HEK293 (cell line): ENCODE data around the gene RRBP1.

ENCODE experiments used
- CTCF ChIA-PET: fragments of 350-600 bp; formaldehyde crosslinking; extraction: SDS; loops from one replicate; lab custom pipeline; 2021; ENCODE audit warnings: antibody characterized with exemption; lab: Yijun Ruan, JAX
- POLR2A ChIA-PET: fragments of 300-600 bp; formaldehyde crosslinking; extraction: SDS; loops from one replicate; lab custom pipeline; 2020; ENCODE audit warnings: antibody characterized with exemption, inconsistent platforms; lab: Yijun Ruan, JAX
- H3K27ac ChIP-seq: fragments of 200-500 bp; sonication (Bioruptor generic); 2 replicates; pipeline ENCODE4 v1.5.1; 2014; ENCODE audit warnings: low read depth, low read length, control low read depth, inconsistent platforms; ENCODE audit errors: extremely low read depth
- H3K36me3 ChIP-seq, 2 experiments: fragments of 200-500 bp in 1 of 2; sonication (Bioruptor generic) in 1 of 2; 1 replicate in 1 of 2; 2 replicates in 1 of 2; pipeline ENCODE4 v1.5.1; 2014 to 2017; ENCODE audit warnings: inconsistent platforms in 2 of 2, low read length in 2 of 2; ENCODE audit not compliant: control insufficient read depth in 2 of 2, insufficient read depth in 1 of 2
- H3K4me1 ChIP-seq: fragments of 200-500 bp; sonication (Bioruptor generic); 2 replicates; pipeline ENCODE4 v1.5.1; 2014; ENCODE audit warnings: mild to moderate bottlenecking, low read length, inconsistent platforms; ENCODE audit not compliant: control insufficient read depth, insufficient read depth
- H3K4me3 ChIP-seq: 2 replicates; pipeline ENCODE4 v1.5.1; 2011; ENCODE audit warnings: low read depth, mild to moderate bottlenecking, control low read depth, low read length, moderate library complexity
- H3K9me3 ChIP-seq: fragments of 200-500 bp; sonication (Bioruptor generic); 2 replicates; pipeline ENCODE4 v1.5.1; 2014; ENCODE audit warnings: low read depth, low read length, inconsistent platforms; ENCODE audit not compliant: control insufficient read depth, insufficient read depth
- GLI4 ChIP-seq: fragments of 450-650 bp; formaldehyde crosslinking; IDR thresholded peaks from 2 replicates; pipeline ENCODE4 v1.5.1; 2016; ENCODE audit warnings: missing biosample characterization, missing genetic modification characterization
- GLIS2 ChIP-seq: fragments of 450-650 bp; formaldehyde crosslinking; IDR thresholded peaks from 2 replicates; pipeline ENCODE4 v1.5.1; 2016; ENCODE audit warnings: missing biosample characterization, missing genetic modification characterization
- OVOL3 ChIP-seq: fragments of 450-650 bp; formaldehyde crosslinking; IDR thresholded peaks from 2 replicates; pipeline ENCODE4 v1.5.1; 2016; ENCODE audit warnings: missing biosample characterization, missing genetic modification characterization
- REST ChIP-seq: fragments of 450-650 bp; formaldehyde crosslinking; IDR thresholded peaks from 2 replicates; pipeline ENCODE4 v1.5.1; 2016; ENCODE audit warnings: missing biosample characterization, missing genetic modification characterization
- ZBTB44 ChIP-seq: fragments of 450-650 bp; IDR thresholded peaks from 2 replicates; pipeline ENCODE4 v1.5.1; 2018; ENCODE audit warnings: missing biosample characterization, mild to moderate bottlenecking, missing genetic modification characterization
- ZNF184 ChIP-seq: fragments of 450-650 bp; IDR thresholded peaks from 2 replicates; pipeline ENCODE4 v1.5.1; 2018; ENCODE audit warnings: missing biosample characterization, mild to moderate bottlenecking, missing genetic modification characterization
- ZNF221 ChIP-seq: fragments of 450-650 bp; formaldehyde crosslinking; IDR thresholded peaks from 2 replicates; pipeline ENCODE4 v1.5.1; 2017; ENCODE audit warnings: missing biosample characterization, missing genetic modification characterization, borderline replicate concordance
- ZNF302 ChIP-seq: fragments of 450-650 bp; formaldehyde crosslinking; IDR thresholded peaks from 2 replicates; pipeline ENCODE4 v1.5.1; 2016; ENCODE audit warnings: missing biosample characterization, missing genetic modification characterization, low read depth
- ZNF311 ChIP-seq: fragments of 450-650 bp; formaldehyde crosslinking; IDR thresholded peaks from 2 replicates; pipeline ENCODE4 v1.5.1; 2017; ENCODE audit warnings: missing biosample characterization, missing genetic modification characterization, borderline replicate concordance
- ZNF354C ChIP-seq: fragments of 450-650 bp; formaldehyde crosslinking; IDR thresholded peaks from 2 replicates; pipeline ENCODE4 v1.5.1; 2016; ENCODE audit warnings: missing biosample characterization, missing genetic modification characterization, low read depth, borderline replicate concordance
- ZNF514 ChIP-seq: fragments of 450-650 bp; formaldehyde crosslinking; IDR thresholded peaks from 2 replicates; pipeline ENCODE4 v1.5.1; 2016; ENCODE audit warnings: missing biosample characterization, missing genetic modification characterization
- ZNF621 ChIP-seq: fragments of 450-650 bp; formaldehyde crosslinking; IDR thresholded peaks from 2 replicates; pipeline ENCODE4 v1.5.1; 2017; ENCODE audit warnings: missing biosample characterization, missing genetic modification characterization
- ZNF658 ChIP-seq: fragments of 450-650 bp; formaldehyde crosslinking; IDR thresholded peaks from 2 replicates; pipeline ENCODE4; 2016; ENCODE audit warnings: missing biosample characterization, missing genetic modification characterization
- ZNF677 ChIP-seq: fragments of 450-650 bp; IDR thresholded peaks from 2 replicates; pipeline ENCODE4 v1.5.0; 2018; ENCODE audit warnings: missing biosample characterization, mild to moderate bottlenecking, missing genetic modification characterization, moderate library complexity
- TF ChIP-seq, protein P1 (sequence below): fragments of 450-650 bp; formaldehyde crosslinking; IDR thresholded peaks from 2 replicates; pipeline ENCODE4 v1.5.1; 2016; ENCODE audit warnings: missing biosample characterization, missing genetic modification characterization
- TF ChIP-seq, protein P2 (sequence below): fragments of 450-650 bp; formaldehyde crosslinking; IDR thresholded peaks from 2 replicates; pipeline ENCODE4 v1.5.1; 2017; ENCODE audit warnings: missing biosample characterization, missing genetic modification characterization
- TF ChIP-seq, protein P3 (sequence below): fragments of 450-650 bp; formaldehyde crosslinking; IDR thresholded peaks from 2 replicates; pipeline ENCODE4 v1.5.1; 2016; ENCODE audit warnings: missing biosample characterization, missing genetic modification characterization
- TF ChIP-seq, protein P4 (sequence below): fragments of 450-650 bp; formaldehyde crosslinking; IDR thresholded peaks from 2 replicates; pipeline ENCODE4 v1.5.1; 2016; ENCODE audit warnings: missing biosample characterization, missing genetic modification characterization

The RRBP1 gene

GRCh38 chr20:17709361-17710293, 27.6 kb upstream of the RRBP1 start:
- H3K4me1 ChIP-seq = no peaks in the 10 kb centered on the region
- TF ChIP-seq ZNF621 = no peak
- TF ChIP-seq ZNF658 (tag by site-specific recombination) = no peak
- TF ChIP-seq ZBTB44 (tag by site-specific recombination) = no peak
- TF ChIP-seq ZNF302 = no peak
- TF ChIP-seq, protein P1, sequence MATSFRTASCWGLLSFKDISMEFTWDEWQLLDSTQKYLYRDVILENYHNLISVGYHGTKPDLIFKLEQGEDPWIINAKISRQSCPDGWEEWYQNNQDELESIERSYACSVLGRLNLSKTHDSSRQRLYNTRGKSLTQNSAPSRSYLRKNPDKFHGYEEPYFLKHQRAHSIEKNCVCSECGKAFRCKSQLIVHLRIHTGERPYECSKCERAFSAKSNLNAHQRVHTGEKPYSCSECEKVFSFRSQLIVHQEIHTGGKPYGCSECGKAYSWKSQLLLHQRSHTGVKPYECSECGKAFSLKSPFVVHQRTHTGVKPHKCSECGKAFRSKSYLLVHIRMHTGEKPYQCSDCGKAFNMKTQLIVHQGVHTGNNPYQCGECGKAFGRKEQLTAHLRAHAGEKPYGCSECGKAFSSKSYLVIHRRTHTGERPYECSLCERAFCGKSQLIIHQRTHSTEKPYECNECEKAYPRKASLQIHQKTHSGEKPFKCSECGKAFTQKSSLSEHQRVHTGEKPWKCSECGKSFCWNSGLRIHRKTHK (tag by site-specific recombination) = no peak
- TF ChIP-seq GLI4 (tag by site-specific recombination) = no peak
- TF ChIP-seq GLIS2 (tag by site-specific recombination) = no peak
- TF ChIP-seq, protein P2, sequence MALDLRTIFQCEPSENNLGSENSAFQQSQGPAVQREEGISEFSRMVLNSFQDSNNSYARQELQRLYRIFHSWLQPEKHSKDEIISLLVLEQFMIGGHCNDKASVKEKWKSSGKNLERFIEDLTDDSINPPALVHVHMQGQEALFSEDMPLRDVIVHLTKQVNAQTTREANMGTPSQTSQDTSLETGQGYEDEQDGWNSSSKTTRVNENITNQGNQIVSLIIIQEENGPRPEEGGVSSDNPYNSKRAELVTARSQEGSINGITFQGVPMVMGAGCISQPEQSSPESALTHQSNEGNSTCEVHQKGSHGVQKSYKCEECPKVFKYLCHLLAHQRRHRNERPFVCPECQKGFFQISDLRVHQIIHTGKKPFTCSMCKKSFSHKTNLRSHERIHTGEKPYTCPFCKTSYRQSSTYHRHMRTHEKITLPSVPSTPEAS (tag by site-specific recombination) = no peak
- TF ChIP-seq, all 188 proteins: peak for 0
- no peak overlapping the region for H3K27ac ChIP-seq
- CTCF ChIA-PET = interaction anchor here (0.5 kb wide), 1 partner anchor 188 kb away, joined by 4 read pairs; no protein-coding TSS in a partner anchor
- no peak overlapping the region for H3K4me3 ChIP-seq
- H3K9me3 ChIP-seq = no peaks in the 10 kb centered on the region
- H3K36me3 ChIP-seq = no peaks in the 10 kb centered on the region
- POLR2A ChIA-PET = interaction anchor here (1.0 kb wide), 1 partner anchor 27 kb away, joined by 3 read pairs; no protein-coding TSS in a partner anchor

- CTCF ChIA-PET = no interaction called here
- TF ChIP-seq, protein P3, sequence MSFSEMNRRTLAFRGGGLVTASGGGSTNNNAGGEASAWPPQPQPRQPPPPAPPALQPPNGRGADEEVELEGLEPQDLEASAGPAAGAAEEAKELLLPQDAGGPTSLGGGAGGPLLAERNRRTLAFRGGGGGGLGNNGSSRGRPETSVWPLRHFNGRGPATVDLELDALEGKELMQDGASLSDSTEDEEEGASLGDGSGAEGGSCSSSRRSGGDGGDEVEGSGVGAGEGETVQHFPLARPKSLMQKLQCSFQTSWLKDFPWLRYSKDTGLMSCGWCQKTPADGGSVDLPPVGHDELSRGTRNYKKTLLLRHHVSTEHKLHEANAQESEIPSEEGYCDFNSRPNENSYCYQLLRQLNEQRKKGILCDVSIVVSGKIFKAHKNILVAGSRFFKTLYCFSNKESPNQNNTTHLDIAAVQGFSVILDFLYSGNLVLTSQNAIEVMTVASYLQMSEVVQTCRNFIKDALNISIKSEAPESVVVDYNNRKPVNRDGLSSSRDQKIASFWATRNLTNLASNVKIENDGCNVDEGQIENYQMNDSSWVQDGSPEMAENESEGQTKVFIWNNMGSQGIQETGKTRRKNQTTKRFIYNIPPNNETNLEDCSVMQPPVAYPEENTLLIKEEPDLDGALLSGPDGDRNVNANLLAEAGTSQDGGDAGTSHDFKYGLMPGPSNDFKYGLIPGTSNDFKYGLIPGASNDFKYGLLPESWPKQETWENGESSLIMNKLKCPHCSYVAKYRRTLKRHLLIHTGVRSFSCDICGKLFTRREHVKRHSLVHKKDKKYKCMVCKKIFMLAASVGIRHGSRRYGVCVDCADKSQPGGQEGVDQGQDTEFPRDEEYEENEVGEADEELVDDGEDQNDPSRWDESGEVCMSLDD (tag by site-specific recombination) = no peak
- TF ChIP-seq, protein P4, sequence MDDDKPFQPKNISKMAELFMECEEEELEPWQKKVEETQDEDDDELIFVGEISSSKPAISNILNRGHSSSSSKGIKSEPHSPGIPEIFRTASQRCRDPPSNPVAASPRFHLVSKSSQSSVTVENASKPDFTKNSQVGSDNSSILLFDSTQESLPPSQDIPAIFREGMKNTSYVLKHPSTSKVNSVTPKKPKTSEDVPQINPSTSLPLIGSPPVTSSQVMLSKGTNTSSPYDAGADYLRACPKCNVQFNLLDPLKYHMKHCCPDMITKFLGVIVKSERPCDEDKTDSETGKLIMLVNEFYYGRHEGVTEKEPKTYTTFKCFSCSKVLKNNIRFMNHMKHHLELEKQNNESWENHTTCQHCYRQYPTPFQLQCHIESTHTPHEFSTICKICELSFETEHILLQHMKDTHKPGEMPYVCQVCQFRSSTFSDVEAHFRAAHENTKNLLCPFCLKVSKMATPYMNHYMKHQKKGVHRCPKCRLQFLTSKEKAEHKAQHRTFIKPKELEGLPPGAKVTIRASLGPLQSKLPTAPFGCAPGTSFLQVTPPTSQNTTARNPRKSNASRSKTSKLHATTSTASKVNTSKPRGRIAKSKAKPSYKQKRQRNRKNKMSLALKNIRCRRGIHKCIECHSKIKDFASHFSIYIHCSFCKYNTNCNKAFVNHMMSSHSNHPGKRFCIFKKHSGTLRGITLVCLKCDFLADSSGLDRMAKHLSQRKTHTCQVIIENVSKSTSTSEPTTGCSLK (tag by site-specific recombination) = no peak
- TF ChIP-seq REST (tag by site-specific recombination) (no peak), ZNF514 (tag by site-specific recombination) (no peak), ZNF221 (tag by site-specific recombination) (no peak), ZNF311 (tag by site-specific recombination) (no peak), ZNF184 (tag by site-specific recombination) (no peak), ZNF354C (tag by site-specific recombination) (no peak), ZNF677 (tag by site-specific recombination) (no peak), OVOL3 (no peak)
Measured at GRCh38 chr20:17708675-17709360, 26.8 kb upstream of the RRBP1 start.

More at GRCh38 chr20:17708675-17709360, 26.8 kb upstream of the RRBP1 start:
- POLR2A ChIA-PET = no interaction called here
- Histone ChIP-seq H3K9me3 (no peaks in the 10 kb centered on the region), H3K36me3 (no peaks in the 10 kb centered on the region), H3K4me3 (no peak overlapping the region), H3K27ac (no peak overlapping the region), H3K4me1 (no peaks in the 10 kb centered on the region)
